B cell (primary cell): ENCODE measurements around the gene CABLES1. TPM values are rescaled to one million over a fixed set of nuclear protein-coding genes. Genes with fewer than 3 reads are reported as not detected.

Experiments used
- ATAC-seq: fragments of 200-7000 bp; cut with Tn5 transposase; one replicate; pipeline ENCODE4 v1.10.0; 2021; ENCODE audit warnings: low read depth, mild to moderate bottlenecking, moderate number of reproducible peaks, moderate library complexity
- CTCF ChIA-PET: fragments of 350-600 bp; sonication (Branson Sonifier 250); formaldehyde crosslinking; loops from one replicate; lab custom pipeline; 2021; ENCODE audit warnings: antibody characterized with exemption, inconsistent platforms; lab: Charles Lee
- POLR2A ChIA-PET: fragments of 350-600 bp; sonication (Branson Sonifier 250); formaldehyde crosslinking; loops from one replicate; lab custom pipeline; 2021; ENCODE audit warnings: antibody characterized with exemption; lab: Charles Lee
- DNase-seq: peaks from one replicate; pipeline ENCODE4 v3.0.0; 2013
- H2AFZ ChIP-seq: 2 replicates; pipeline ENCODE4 v1.6.1; 2012; ENCODE audit warnings: mild to moderate bottlenecking, low read depth, low read length; ENCODE audit not compliant: insufficient read depth, poor library complexity, severe bottlenecking
- H3K27ac ChIP-seq, 2 donors: 1 replicate in 1 of 2; 2 replicates in 1 of 2; pipeline ENCODE4 v1.5.1; 2012 to 2013; ENCODE audit warnings: low read length in 2 of 2, mild to moderate bottlenecking in 2 of 2, moderate library complexity in 1 of 2
- H3K27me3 ChIP-seq, 4 experiments: fragments of 200-600 bp in 1 of 4; sonication (generic) in 1 of 4; replicated peaks in 1 of 4; 1 replicate in 2 of 4; 2 replicates in 2 of 4; pipeline versions ENCODE4 v1.6.1 to v1.7.0; 2013 to 2016; ENCODE audit warnings: low read length in 3 of 4, mild to moderate bottlenecking in 2 of 4, mixed read lengths in 1 of 4, moderate library complexity in 1 of 4; ENCODE audit not compliant: insufficient read depth in 4 of 4, control insufficient read depth in 3 of 4; ENCODE audit errors: control extremely low read depth in 1 of 4
- H3K36me3 ChIP-seq, 2 experiments: replicated peaks in 1 of 2; 1 replicate in 1 of 2; 2 replicates in 1 of 2; pipeline versions ENCODE4 v1.6.1 to v1.7.1; 2013; ENCODE audit warnings: low read length in 1 of 2; ENCODE audit not compliant: insufficient read depth in 2 of 2, control insufficient read depth in 1 of 2; ENCODE audit errors: control extremely low read depth in 1 of 2, extremely low read depth in 1 of 2
- H3K4me1 ChIP-seq, 2 donors: fragments of 200-600 bp in 1 of 2; sonication (generic) in 1 of 2; 1 replicate in 1 of 2; 2 replicates in 1 of 2; pipeline versions ENCODE4 v1.5.1 to v1.6.1; 2013 to 2017; ENCODE audit warnings: low read length in 2 of 2; ENCODE audit not compliant: control insufficient read depth in 2 of 2, insufficient read depth in 2 of 2
- H3K4me2 ChIP-seq: replicated peaks from 2 replicates; pipeline ENCODE3; 2012; ENCODE audit warnings: mild to moderate bottlenecking, low read depth, low read length; ENCODE audit not compliant: poor library complexity, severe bottlenecking
- H3K4me3 ChIP-seq, 5 experiments: fragments of 200-600 bp in 1 of 5; sonication (generic) in 1 of 5; 1 replicate in 3 of 5; 2 replicates in 2 of 5; pipeline versions ENCODE4 v1.5.1 to v1.7.0; 2011 to 2016; ENCODE audit warnings: low read length in 4 of 5, mild to moderate bottlenecking in 4 of 5, low read depth in 2 of 5, control low read depth in 1 of 5, moderate library complexity in 1 of 5; ENCODE audit not compliant: insufficient read depth in 1 of 5; ENCODE audit errors: control extremely low read depth in 1 of 5, extremely low read depth in 1 of 5
- H3K79me2 ChIP-seq: fragments of 200-600 bp; sonication (generic); one replicate; pipeline ENCODE4 v1.6.0; 2016; ENCODE audit warnings: low read length; ENCODE audit not compliant: control insufficient read depth, insufficient read depth
- H3K9ac ChIP-seq: fragments of 200-600 bp; sonication (generic); 2 replicates; pipeline ENCODE4 v1.6.1; 2017; ENCODE audit warnings: mild to moderate bottlenecking, low read length, moderate library complexity
- H3K9me3 ChIP-seq, 3 donors: one replicate each; pipeline versions ENCODE4 v1.6.1 to v1.7.1; 2013; ENCODE audit warnings: low read length in 2 of 3; ENCODE audit not compliant: control insufficient read depth in 2 of 3, insufficient read depth in 1 of 3; ENCODE audit errors: control extremely low read depth in 1 of 3
- H4K20me1 ChIP-seq: 2 replicates; pipeline ENCODE4 v1.6.0; 2012; ENCODE audit warnings: mild to moderate bottlenecking, low read length; ENCODE audit not compliant: insufficient read depth, control insufficient read depth, poor library complexity, severe bottlenecking
- H3K27ac Mint-ChIP-seq: one replicate; pipeline ENCODE4 v1.8.0; 2021; ENCODE audit warnings: mixed read lengths
- H3K27me3 Mint-ChIP-seq: one replicate; pipeline ENCODE4 v1.8.0; 2021; ENCODE audit warnings: mixed read lengths
- H3K4me1 Mint-ChIP-seq: one replicate; pipeline ENCODE4 v1.8.0; 2021; ENCODE audit warnings: mixed read lengths
- H3K4me3 Mint-ChIP-seq: one replicate; pipeline ENCODE4 v1.8.0; 2021; ENCODE audit warnings: mixed read lengths
- H3K9me3 Mint-ChIP-seq: one replicate; pipeline ENCODE4 v1.8.0; 2022; ENCODE audit warnings: mixed read lengths; ENCODE audit not compliant: insufficient read depth
- CTCF ChIP-seq: fragments of 200-600 bp; IDR thresholded peaks from one replicate; pipeline ENCODE4 v1.8.0; 2022; ENCODE audit warnings: antibody characterized with exemption, mild to moderate bottlenecking
- EZH2 ChIP-seq: IDR thresholded peaks from 2 replicates; pipeline ENCODE4 v1.6.1; 2012; ENCODE audit warnings: borderline replicate concordance, low read depth, mild to moderate bottlenecking, moderate library complexity, low read length; ENCODE audit not compliant: insufficient read depth, poor library complexity, severe bottlenecking
- WGBS: methylation state at CpG from one replicate; pipeline ENCODE4 v1.1.5; 2013; ENCODE audit warnings: missing lambda C conversion rate; ENCODE audit not compliant: insufficient coverage; 5-methylcytosine and 5-hydroxymethylcytosine counted together
- intact Hi-C: fragments of 100-400 bp; cut with micrococcal nuclease; formaldehyde crosslinking; loops from one replicate; pipeline ENCODE4 v1.10.0; 2022
- polyA plus RNA-seq: library from polyadenylated mRNA; depleted of rRNA; stranded (reverse); fragments of >200 nt; gene quantifications from 2 replicates; pipeline ENCODE4 v1.2.3, GENCODE V29; 2012
- total RNA-seq, 2 donors: library from RNA; stranded (reverse); fragments of 120-200 nt in 1 of 2; gene quantifications; 1 replicate in 1 of 2; 2 replicates in 1 of 2; pipeline versions ENCODE4 v1.2.3 to v1.2.4, GENCODE V29; 2013 to 2022

The CABLES1 gene
- total and polyA plus RNA-seq, 2 donors (not counting 1 experiment from before 2014, with no cell fraction given), result 0.30 to 56.3 TPM

DNA sequence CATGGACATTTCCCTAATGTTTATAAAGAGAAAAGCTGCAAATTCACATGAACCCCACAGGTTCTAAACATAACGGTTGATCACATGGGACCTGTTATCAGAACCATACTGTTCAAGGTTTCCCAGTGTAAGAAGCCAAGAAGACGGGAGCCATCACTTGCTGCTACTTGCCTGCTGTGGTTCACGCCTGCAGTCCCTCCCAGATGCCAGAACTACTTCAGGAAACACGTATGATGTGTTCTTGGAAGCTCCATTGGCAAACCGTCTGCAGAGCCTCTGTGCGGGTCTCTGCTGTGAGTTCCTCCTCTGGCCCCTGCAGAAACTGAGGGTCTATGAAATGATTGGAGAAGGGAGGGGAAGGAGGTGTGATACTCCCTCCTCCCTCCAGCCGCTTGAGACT, 75.2 kb downstream of the CABLES1 start:
- intact Hi-C loops, result no loop called here
- CTCF ChIA-PET, result no interaction called here
- no peaks in the 10 kb centered on the region for H3K4me1 ChIP-seq
- H2AFZ ChIP-seq, result no peak overlapping the region
- peaks cover 0 to 15% (median 0%) of the 10 kb centered on the region in 3 donors for H3K9me3 ChIP-seq
- H3K27me3 Mint-ChIP-seq, result peaks cover 16% of the 10 kb centered on the region
- no peak overlapping the region for H3K27ac Mint-ChIP-seq
- no peak for ATAC-seq
- no peak for TF ChIP-seq EZH2
- no peak for TF ChIP-seq CTCF
- no peak overlapping the region for H3K9ac ChIP-seq
- peaks cover 0 to 11% (median 0%) of the 10 kb centered on the region in 4 experiments for H3K27me3 ChIP-seq
- H3K36me3 ChIP-seq, result no peaks in the 10 kb centered on the region
- H3K79me2 ChIP-seq, result no peaks in the 10 kb centered on the region
- peaks cover 4% of the 10 kb centered on the region for H3K9me3 Mint-ChIP-seq
- WGBS, result 79% methylated on average over 5 of the region's 7 CpGs
- H4K20me1 ChIP-seq, result no peaks in the 10 kb centered on the region
- DNase-seq, result no peak
- no peaks in the 10 kb centered on the region for H3K4me1 Mint-ChIP-seq
- POLR2A ChIA-PET, result no interaction called here
- no peak overlapping the region for H3K4me2 ChIP-seq
- no peak overlapping the region for H3K27ac ChIP-seq
- H3K4me3 ChIP-seq, result no peak overlapping the region
- H3K4me3 Mint-ChIP-seq, result no peak overlapping the region

DNA sequence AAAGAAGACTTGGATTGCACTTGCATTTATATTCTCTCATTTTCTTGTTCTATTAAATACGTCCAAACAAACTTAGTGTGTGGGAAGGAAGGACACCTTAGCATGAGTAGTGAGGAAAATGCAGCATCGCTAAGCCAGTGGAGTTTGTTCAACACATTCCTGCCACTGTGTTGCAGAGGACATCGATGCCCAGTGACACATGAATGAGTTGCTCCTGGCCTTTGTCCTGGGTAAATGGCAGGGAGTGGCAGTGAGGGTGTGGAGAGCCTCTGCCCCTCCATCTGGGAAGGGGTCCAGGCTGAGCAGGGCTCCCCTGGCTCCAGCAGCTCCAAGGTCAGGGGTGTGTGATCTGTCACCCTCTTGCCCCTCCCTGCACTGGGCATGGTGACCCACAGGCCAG, 75.9 kb downstream of the CABLES1 start:
- peaks cover 0 to 11% (median 0%) of the 10 kb centered on the region in 4 experiments for H3K27me3 ChIP-seq
- H3K4me2 ChIP-seq, result no peak overlapping the region
- TF ChIP-seq EZH2 (no peak), CTCF (no peak)
- peaks cover 0 to 9% (median 0%) of the 10 kb centered on the region in 3 donors for H3K9me3 ChIP-seq
- 87% methylated on average over 2 of the region's 3 CpGs for WGBS
- H3K4me3 ChIP-seq, result no peak overlapping the region
- Mint-ChIP-seq H3K4me3 (no peak overlapping the region), H3K9me3 (peaks cover 4% of the 10 kb centered on the region), H3K27ac (no peak overlapping the region), H3K27me3 (peaks cover 16% of the 10 kb centered on the region), H3K4me1 (no peaks in the 10 kb centered on the region)
- no peaks in the 10 kb centered on the region for H3K79me2 ChIP-seq
- H3K27ac ChIP-seq, result no peak overlapping the region
- H4K20me1 ChIP-seq, result no peaks in the 10 kb centered on the region
- ATAC-seq, result no peak
- H2AFZ ChIP-seq, result no peak overlapping the region
- DNase-seq, result no peak
- POLR2A ChIA-PET, result no interaction called here
- intact Hi-C loops, result no loop called here
- H3K9ac ChIP-seq, result no peak overlapping the region
- CTCF ChIA-PET, result no interaction called here
- no peaks in the 10 kb centered on the region for H3K36me3 ChIP-seq
- no peaks in the 10 kb centered on the region for H3K4me1 ChIP-seq
